GM18909 (cell line): ENCODE data around the gene MAP3K14.

Experiments
- ATAC-seq: cut with Tn5 transposase; IDR thresholded peaks from one replicate; pipeline ENCODE4 v1.9.1; 2021; ENCODE audit warnings: mild to moderate bottlenecking; ENCODE audit not compliant: unreplicated experiment, poor library complexity

MAP3K14 gene

GRCh38 chr17:45339646-45340605 is 23.1 kb upstream of the MAP3K14 start:
- no peak for ATAC-seq

- no peak for ATAC-seq
These were observed 22.2 kb upstream of the MAP3K14 start for GRCh38 chr17:45338996-45339535.

- no peak for ATAC-seq
These were observed 21.4 kb upstream of the MAP3K14 start for GRCh38 chr17:45338023-45338781.

GRCh38 chr17:45336390-45337182 is 19.8 kb upstream of the MAP3K14 start:
- ATAC-seq, result no peak

- ATAC-seq, result no peak
These were observed 18.9 kb upstream of the MAP3K14 start for GRCh38 chr17:45335721-45336120.

GRCh38 chr17:45334701-45335677 is 18.2 kb upstream of the MAP3K14 start:
- no peak for ATAC-seq

- ATAC-seq, result no peak
These were observed 17.4 kb upstream of the MAP3K14 start for GRCh38 chr17:45334231-45334630.

- no peak for ATAC-seq
These were observed 16.9 kb upstream of the MAP3K14 start for GRCh38 chr17:45333702-45334092.

GRCh38 chr17:45332989-45333701 is 16.3 kb upstream of the MAP3K14 start:
- ATAC-seq, result no peak

- no peak for ATAC-seq
These were observed 15.7 kb upstream of the MAP3K14 start for GRCh38 chr17:45332505-45332904.

- ATAC-seq, result no peak
These were observed 9.8 kb upstream of the MAP3K14 start for GRCh38 chr17:45326626-45327025.

GRCh38 chr17:45325810-45326209 is 9.0 kb upstream of the MAP3K14 start:
- ATAC-seq, result no peak

GRCh38 chr17:45324336-45324735 is 7.5 kb upstream of the MAP3K14 start:
- ATAC-seq, result no peak

GRCh38 chr17:45322168-45322567 is 5.3 kb upstream of the MAP3K14 start:
- ATAC-seq, result no peak

GRCh38 chr17:45320931-45321461 is 4.2 kb upstream of the MAP3K14 start:
- no peak for ATAC-seq

GRCh38 chr17:45320349-45320930 is 3.6 kb upstream of the MAP3K14 start:
- no peak for ATAC-seq

- no peak for ATAC-seq
These were observed 2.5 kb upstream of the MAP3K14 start for GRCh38 chr17:45319239-45319703.
